Measurements from ENCODE around the gene PDE8A.

PDE8A gene, protein sequence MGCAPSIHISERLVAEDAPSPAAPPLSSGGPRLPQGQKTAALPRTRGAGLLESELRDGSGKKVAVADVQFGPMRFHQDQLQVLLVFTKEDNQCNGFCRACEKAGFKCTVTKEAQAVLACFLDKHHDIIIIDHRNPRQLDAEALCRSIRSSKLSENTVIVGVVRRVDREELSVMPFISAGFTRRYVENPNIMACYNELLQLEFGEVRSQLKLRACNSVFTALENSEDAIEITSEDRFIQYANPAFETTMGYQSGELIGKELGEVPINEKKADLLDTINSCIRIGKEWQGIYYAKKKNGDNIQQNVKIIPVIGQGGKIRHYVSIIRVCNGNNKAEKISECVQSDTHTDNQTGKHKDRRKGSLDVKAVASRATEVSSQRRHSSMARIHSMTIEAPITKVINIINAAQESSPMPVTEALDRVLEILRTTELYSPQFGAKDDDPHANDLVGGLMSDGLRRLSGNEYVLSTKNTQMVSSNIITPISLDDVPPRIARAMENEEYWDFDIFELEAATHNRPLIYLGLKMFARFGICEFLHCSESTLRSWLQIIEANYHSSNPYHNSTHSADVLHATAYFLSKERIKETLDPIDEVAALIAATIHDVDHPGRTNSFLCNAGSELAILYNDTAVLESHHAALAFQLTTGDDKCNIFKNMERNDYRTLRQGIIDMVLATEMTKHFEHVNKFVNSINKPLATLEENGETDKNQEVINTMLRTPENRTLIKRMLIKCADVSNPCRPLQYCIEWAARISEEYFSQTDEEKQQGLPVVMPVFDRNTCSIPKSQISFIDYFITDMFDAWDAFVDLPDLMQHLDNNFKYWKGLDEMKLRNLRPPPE

DNA sequence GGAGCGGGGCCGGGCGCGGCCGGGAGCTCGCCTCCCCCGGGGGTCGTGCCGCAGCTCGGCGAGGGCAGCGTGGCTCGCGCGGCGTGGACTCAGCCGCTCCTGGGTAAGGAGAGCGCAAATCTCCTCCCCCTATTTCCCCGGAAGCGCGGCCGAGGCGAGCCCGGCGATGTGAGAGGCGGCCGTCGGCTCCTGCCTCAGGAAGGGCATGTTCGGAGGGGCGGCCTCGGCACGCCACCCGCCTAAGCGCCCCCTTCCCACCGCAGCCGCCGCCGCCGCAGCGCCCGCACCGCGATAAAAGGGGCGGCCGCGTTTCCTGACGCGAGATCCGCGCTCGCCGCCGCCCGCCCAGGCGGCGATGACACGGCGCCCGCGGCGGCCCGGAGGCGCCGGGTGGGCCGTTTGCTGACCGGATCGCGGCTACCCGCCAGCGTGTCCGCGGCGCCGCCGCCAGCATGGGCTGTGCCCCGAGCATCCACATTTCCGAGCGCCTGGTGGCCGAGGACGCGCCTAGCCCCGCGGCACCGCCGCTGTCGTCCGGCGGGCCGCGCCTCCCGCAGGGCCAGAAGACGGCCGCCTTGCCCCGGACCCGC is at the start of gene PDE8A:
TSS of gene PDE8A (plus strand) at position 146 of the 590 bp plus-strand sequence. CDS start at position 453, 307 bp downstream.
- peak; percentile 27 to 37 for DNase-seq (ENCODE audit: low read depth in 2 of 2)

DNA sequence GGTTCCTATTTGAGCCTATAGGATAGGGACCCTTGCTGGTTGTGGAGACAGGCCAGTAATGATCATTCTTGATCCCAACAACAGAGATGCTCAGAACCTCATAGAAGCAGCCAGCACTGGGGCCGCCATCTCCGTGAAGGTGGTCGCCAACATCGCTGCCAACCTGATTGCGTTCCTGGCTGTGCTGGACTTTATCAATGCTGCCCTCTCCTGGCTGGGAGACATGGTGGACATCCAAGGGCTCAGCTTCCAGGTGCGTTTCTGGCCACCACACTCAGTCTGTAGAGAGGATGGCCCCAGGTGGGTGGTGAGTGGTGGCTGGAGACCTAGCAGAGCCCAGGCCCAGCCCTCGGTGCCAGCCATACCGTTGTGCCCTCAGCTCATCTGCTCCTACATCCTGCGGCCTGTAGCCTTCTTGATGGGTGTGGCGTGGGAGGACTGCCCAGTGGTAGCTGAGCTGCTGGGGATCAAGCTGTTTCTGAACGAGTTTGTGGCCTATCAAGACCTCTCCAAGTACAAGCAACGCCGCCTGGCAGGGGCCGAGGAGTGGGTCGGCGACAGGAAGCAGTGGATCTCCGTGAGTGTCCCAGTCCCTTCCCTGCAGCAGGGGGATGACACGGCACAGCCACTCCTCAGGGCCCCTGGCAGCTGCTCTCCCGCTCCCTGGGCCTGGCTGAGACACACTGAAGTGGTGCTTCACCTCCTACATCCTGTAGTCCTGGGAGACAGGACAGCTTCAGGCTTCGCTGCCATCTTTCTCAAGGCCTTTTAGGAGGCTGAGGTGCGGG is 46.5 kb upstream of the PDE8A start:
- DNase-seq (ENCODE audit: low read depth in 2 of 2): no peak

DNA sequence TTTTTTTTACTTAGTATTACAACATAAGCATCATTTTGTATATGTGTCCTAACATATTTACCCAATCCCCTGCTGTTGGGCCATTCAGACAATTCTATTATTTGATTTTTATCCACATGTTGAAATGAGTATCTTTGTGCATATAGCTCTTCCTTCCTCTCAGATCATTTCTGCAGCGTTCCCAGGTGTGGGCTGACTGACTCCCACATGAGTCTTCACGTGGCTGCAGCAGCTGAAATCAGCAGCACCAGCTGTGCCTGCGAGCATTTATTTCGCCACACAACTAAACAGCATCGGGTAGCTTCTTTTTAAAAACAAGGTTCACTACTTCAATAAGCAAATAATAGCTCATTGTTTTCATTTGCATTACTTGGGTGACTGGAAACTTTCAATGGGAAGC is 44.5 kb upstream of the PDE8A start:
- no peak for DNase-seq (ENCODE audit: low read depth in 2 of 2)

DNA sequence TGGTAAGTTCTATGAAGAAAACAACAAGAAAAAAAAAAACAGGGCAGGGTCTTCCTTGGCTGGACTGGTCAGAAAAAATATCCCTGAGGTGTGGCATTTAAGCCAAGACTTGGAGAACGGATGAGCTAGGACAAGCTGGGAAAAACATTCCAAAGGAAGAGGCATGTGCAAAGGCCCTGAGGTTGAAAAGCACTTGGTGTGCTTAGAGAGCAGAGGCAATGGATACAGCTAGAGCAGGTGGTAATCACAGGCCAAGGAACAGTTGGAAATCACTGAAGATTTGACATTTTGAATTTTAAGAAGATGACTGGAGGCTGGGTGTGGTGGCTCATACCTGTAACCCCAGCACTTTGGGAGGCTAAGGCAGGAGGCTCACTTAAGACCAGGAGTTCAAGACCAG is 42.9 kb upstream of the PDE8A start:
- no peak for DNase-seq (ENCODE audit: low read depth in 2 of 2)

DNA sequence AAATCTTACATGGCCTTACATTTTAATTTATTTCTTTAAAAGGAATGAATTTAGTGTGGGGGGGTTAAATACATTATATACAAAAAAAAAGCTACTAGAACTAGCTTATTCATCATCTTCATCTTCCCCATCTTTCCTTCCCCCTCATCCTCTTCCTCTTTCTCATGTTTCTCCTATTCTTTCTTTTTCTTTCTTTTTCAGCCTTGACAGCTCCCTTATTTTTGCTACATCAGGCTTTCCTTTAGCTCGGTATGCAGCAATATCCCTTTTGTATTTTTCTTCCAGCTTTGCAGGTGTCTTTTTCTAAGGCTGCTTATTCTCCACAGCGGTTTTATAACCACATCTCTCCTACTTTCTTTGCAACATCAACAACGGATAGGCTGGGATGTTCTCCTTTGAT is 41.3 kb upstream of the PDE8A start:
- no peak for DNase-seq (ENCODE audit: low read depth in 2 of 2)

DNA sequence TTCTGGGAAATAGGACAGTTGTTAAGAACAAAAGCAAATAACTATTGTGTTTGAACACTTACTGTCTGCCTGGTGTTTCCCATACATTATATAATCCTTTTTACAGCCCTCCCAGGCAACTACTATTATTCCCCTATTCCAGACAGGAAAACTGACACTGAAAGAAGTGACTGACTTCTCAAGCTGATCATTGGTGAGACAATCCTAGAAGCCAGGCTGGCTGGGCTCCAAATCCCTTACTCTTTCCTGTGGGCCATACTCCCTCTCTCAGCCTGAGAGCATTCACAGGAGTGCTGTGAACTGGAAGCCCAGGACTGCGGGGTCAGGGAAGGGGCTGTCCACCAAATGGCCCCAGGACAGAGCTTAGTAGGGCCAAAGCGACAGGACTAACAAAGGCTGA is 39.2 kb upstream of the PDE8A start:
- no peak for DNase-seq (ENCODE audit: low read depth in 2 of 2)

DNA sequence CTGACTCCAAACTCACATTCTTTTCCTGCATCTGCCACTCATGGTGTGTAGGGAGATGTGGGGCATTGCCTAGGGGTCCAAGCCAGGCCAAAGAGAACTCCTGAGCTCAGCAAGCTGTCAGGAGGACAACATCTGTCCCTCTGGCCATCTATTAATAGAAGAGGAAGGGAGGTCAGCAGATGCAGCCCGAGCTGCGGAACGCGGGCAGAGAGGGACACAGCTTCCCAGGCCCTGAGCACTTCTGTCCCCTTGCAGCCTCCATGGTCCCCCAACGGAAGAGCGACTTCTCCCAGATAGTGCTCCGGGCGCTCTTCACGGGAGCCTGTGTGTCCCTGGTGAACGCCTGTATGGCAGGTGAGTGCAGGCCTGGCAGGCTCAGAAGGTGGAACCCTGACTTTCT is 37.3 kb upstream of the PDE8A start:
- DNase-seq (ENCODE audit: low read depth in 2 of 2): no peak

DNA sequence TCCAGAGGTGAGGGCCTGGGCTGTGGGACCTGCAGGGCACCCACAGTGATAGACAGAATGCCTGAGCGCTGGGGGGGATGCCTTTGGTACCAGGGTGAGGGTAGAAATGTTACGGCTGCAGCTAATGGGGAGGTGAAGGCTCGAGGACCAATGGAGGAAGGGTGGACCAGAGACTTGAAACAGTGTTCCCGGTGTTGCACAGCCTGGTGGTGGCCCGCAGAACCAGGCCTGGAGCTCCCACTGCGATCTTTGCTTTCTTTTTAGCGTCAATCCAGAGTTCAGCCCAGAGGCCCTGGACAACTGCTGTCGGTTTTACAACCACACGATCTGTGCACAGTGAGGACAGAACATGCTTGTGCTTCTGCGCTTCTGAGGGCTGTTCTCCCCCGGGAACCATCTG is 36.8 kb upstream of the PDE8A start:
- DNase-seq (ENCODE audit: low read depth in 2 of 2): no peak

DNA sequence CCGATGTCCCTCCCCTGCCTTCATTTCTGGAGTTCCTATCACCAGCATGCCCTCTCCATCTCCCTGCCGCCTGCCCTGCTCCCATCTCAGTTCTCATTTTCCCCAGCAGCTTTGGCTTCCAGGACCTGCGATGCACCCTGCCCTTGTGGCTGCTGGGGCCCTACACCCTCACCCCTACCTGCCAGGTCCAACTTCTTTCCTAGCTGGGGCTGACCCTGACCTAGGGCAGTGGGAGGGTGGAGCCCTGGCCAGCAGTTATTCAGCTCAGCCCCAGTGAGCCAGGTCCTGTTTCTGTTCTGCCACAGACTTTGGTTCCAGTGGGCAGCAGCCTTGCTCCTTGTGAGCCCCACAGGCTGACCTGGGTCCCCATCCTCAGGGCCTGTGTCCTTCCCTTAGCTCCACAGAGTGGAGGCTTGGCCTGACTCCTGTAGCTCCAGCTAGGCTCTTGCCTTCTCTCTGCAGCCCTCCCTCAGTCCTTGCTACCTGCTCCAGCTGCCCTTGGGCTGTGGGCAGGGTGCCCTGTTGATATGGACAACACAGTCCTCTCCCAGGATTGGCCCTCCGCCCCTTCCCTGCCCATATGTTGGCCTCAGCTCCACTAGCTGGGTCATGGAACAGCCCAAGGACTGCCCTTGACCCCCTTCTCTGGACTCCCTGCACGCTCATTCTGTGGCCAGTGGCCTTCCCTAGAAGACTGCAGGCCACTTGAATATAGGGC is 34.7 kb upstream of the PDE8A start:
- no peak for DNase-seq (ENCODE audit: low read depth in 2 of 2)

DNA sequence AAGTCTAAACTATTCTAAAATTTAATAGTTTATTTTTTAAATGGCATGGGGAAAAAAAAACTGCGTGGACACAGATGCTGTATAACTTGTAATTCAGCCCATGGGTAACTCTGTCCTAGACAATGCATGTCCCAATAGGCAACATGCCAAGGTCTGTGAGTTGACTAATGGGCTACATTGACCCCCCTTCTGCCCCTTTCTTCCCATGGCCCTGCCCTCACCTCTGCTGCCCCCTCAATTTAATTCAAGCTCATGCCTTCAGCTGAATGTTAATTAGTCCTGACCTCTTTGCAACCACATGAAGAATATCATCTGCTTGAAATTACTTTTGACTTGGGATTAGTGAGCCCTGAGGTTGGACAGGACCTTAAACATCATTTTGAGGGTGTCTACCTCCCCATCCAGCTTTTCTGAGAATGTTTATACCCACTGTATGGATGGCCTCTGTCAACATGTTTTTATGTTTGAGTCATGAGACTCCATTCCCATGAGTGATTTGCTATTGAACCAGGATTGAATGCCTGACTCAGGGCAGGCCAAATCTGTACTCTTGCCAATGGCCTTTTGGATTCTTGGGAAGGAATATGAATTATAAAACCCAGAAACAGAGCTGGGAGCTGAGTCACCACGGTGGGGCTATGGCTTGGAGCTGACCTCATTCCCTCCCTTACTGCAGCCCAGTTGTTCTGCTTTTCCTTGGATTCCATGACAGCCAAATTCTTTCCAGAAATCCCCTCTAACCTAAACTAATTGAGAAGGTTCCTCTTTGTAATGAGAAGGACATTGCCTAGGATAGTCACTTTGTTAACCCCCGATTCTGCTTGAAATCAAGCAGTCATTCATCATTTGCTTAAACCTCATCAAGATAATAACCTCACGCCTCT is 33.5 kb upstream of the PDE8A start:
- no peak for DNase-seq (ENCODE audit: low read depth in 2 of 2)

DNA sequence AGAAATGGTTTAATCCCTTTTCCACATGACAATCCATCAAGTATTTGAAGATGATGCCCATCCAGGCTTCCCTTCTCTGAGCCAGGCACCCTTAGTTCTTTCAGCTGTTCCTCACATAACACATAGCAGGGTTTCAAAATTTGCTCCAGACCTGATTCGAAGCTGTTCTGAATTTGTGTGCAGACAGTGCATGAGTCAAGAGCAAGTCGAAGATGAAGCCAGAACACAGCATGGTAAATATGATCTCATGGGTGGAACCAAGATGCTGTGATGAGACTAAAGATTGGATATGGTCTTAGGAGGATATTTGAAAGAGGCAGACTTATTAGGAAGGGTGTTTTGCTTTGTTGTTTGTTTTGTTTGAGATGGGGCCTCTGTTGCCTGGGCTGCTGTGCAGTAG is 32.6 kb upstream of the PDE8A start:
- DNase-seq (ENCODE audit: low read depth in 2 of 2): no peak

DNA sequence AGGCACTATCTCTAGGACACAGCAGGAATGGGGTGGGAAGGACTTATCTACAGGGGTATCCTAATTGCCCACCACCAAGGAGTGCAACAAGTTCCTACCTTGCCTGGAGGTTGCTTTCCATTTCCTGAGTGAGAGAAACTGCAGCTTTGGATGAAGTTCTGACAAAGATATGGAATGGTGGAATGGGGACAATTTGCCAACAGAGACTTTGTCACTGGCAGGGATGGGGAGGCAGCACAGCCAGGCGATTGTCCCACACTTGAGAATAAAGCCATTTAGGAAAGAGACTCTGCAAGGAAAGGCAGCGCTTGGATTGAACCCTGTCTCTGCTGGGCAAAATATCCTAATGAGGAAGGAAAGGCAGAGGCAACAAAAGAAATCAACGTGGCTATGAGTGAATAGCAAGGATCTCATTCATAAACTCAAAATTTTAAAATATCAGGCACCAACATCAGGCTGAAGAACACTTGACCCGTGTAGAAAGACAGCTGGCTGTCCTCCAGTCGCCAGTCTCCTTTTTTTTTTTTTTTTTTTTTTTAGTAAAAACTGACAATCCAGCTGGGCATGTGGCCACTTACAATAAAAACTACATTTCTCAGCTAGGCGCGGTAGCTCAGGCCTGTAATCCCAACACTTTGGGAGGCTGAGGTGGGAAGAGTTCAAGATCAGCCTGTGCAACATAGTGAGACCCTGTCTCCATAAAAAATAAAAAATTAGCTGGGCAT is 31.6 kb upstream of the PDE8A start:
- no peak for DNase-seq (ENCODE audit: low read depth in 2 of 2)

DNA sequence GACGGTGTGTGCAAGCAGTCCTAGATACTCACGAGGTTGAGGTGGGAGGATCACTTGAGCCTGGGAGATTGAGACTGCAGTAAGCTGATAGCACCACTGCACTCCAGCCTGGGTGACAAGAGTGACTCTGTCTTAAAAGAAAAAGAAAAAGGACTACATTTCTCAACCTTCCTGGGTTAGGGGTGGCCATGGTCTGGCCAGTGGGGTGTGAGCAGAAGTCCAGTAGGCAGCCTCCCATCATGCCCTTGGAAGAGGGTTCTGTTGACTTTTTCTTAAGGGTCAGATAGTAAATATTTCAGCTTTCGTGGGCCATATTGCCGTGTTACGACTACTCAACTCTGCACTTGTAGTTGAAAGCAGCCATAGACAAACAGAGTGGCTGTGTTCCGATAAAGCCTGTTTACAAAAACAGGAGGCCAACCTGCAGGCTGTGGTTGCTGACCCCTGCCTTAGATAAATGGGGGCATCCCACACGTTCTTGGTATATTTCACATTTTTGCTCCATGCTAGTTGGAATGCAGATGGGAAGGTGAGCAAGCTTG is 31.0 kb upstream of the PDE8A start:
- no peak for DNase-seq (ENCODE audit: low read depth in 2 of 2)

DNA sequence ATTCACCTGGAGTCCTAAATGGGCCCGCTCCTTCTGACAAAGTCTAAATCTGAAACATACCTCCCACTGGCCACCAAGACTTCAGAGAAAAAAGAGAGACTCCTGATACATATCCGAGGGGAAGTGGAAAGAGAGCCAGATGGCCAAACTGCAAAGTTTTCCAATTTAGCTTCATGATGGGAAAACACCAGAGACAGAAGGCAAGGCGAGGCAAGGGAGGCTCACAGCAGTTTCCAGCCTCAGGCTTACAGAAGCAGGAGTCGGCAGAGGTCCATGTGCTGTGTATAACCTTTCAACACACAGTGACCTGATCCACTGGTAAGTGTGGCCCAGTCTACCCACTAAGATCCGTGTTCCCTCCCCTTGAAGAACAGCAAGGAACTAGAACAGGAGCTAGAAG is 29.9 kb upstream of the PDE8A start:
- no peak for DNase-seq (ENCODE audit: low read depth in 2 of 2)

DNA sequence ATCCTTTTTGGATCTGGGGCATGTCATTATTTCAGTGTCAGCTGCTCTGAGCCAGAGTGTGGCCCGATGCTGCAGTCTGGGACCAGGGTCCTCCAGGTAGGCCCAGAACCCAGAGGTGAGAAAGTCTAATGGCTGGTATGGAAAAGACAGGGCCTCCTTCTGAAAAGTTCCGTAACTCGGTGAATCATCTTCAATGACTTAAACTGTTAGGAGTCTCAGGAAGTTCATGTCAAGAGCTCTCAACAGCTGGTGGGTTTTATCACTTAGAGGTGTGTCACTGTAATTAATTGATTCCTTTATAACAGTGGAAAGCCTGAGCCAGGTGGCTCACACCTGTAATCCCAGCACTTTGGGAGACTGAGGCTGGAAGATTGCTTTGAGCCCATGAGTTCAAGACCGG is 28.5 kb upstream of the PDE8A start:
- no peak for DNase-seq (ENCODE audit: low read depth in 2 of 2)

DNA sequence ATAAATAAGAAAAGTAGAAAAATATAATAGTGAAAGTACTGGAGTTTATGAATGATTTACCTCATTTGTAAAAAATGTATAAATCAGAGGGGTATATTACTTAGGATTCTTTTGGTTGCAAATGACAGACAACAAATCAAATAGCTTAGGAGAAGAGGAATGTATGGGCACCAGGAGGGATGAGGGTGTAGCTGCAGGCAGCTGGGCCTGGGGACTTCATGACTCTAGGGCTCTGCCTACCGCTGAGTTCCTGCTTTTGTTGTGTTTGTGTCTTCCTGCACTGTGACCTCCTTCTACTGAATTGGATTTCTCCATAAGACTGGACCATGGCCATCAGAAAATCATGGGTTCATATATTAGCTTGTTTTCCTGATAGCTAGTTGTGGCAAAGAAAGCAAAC is 27.9 kb upstream of the PDE8A start:
- DNase-seq (ENCODE audit: low read depth in 2 of 2): no peak

DNA sequence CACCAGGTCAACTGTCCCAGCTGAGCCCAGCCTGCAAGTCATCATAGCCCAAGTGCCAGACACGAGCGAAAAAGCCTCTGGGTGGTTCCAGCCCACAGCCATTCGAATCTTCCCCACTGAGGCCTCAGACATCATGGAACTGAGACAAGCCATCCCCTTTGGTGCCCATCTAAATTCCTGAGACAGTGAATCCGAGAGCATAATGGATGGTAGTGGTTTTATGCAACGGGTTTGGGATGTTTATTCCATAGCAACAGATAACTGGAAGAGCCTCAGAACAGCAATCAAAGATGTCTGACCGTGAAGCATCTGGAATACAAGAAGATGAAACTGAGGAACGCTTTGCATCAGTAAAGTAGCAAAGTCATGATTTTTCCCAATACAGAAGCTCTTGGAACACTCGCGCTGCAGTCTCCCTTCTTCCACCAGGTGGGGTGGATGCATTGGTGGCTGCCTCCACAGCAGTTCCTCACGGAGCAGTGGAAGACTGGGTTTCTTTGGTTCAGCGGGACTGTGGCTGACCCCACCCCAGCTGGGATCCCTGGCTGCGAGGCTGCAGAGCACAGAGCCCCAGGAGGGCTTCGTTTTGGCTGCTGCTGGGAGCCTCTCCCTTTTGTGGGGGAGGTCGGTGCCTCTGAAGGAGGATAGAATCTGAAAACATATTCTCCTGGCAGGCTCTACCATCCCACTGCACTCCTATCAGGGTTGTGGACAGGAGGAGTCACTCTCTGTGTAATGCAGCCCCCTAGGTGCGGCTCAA is 26.4 kb upstream of the PDE8A start:
- DNase-seq (ENCODE audit: low read depth in 2 of 2): peak in 1 of 2 donors; percentile 4

DNA sequence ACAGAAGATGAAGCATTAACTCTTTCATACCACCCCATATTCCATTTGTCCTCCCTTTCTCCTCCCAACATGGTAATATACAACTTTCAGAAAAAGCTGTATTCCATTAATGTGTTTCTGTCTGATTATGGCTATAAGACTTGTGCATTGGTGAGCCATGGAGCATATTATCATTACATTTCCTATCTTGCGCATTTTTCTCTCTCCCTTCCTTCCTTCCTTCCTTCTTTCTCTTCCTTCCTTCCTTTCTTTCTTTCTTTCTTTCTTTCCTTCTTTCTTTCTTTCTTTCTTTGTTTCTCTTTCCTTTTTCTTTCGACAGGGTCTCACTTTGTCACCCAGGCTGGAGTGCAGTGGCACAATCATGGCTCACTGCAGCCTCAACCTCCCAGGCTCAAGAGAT is 25.5 kb upstream of the PDE8A start:
- DNase-seq (ENCODE audit: low read depth in 2 of 2): no peak
